Duodenal mucosa (tissue), 2 donors: Measurements from ENCODE around the gene C1QTNF1.

Source experiments
- H3K27ac ChIP-seq: one replicate; pipeline ENCODE4 v1.7.0; 2013; ENCODE audit warnings: low read depth, low read length
- H3K27me3 ChIP-seq, 2 donors: one replicate each; pipeline ENCODE4 v1.7.0; 2013; ENCODE audit warnings: low read length in 2 of 2, control low read depth in 1 of 2; ENCODE audit not compliant: insufficient read depth in 2 of 2, control insufficient read depth in 1 of 2
- H3K36me3 ChIP-seq, 2 donors: one replicate each; pipeline ENCODE4 v1.7.0; 2013; ENCODE audit warnings: low read length in 2 of 2, control low read depth in 1 of 2; ENCODE audit not compliant: insufficient read depth in 2 of 2, control insufficient read depth in 1 of 2
- H3K4me1 ChIP-seq, 2 donors: one replicate each; pipeline ENCODE4 v1.7.0; 2013; ENCODE audit warnings: low read length in 2 of 2, control low read depth in 1 of 2; ENCODE audit not compliant: insufficient read depth in 2 of 2, control insufficient read depth in 1 of 2
- H3K4me3 ChIP-seq, 2 donors: one replicate each; pipeline ENCODE4 v1.7.0; 2013; ENCODE audit warnings: low read length in 2 of 2, low read depth in 1 of 2
- H3K9ac ChIP-seq, 2 donors: one replicate each; pipeline ENCODE4 v1.7.0; 2013; ENCODE audit warnings: low read length in 2 of 2, low read depth in 1 of 2
- H3K9me3 ChIP-seq, 2 donors: one replicate each; pipeline ENCODE4 v1.7.0; 2013; ENCODE audit warnings: low read length in 2 of 2, control low read depth in 1 of 2; ENCODE audit not compliant: control insufficient read depth in 1 of 2

C1QTNF1 gene

DNA sequence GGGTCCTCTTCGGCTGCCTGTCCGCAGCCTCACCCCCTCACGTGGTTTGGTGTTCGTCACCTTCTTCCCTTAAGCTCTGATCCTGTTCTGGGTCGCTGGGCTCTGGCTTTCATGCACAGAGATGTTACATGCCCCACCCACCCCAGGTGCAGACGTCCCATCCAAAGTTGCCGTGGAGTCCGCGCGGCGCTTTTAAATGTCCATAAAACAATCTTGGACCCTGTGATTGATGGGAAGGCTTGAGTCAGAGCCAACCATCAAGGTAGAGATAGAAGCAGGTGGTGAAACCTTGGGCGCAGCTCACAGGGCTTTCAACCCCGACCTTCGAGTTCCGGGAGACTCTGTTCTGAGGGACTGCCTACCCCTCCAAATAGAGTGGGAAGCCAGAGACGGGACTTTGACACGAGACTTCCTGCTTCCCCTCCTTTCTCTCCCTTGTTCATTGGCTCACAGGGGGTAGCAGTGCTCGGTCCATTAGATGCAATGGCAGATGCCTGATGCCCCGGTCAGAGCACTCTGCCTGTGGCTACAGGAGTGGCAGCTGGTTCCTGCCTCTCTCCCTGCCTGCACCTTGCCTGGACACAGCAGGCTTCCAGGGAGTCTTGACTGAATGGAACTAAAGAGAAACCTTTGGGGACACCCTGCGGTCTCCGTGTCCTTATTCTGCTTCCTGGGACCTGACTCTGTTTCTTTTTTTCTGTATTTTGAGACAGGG lies 54.7 kb downstream of the C1QTNF1 start:
- H3K4me3 ChIP-seq: no peak overlapping the region
- H3K27ac ChIP-seq: no peak overlapping the region
- H3K4me1 ChIP-seq: peaks cover 13 to 20% of the 10 kb centered on the region in 2 donors
- no peak overlapping the region for H3K9ac ChIP-seq
- H3K36me3 ChIP-seq: peaks cover 16 to 40% of the 10 kb centered on the region in 2 donors
- no peaks in the 10 kb centered on the region for H3K9me3 ChIP-seq
- no peaks in the 10 kb centered on the region for H3K27me3 ChIP-seq

DNA sequence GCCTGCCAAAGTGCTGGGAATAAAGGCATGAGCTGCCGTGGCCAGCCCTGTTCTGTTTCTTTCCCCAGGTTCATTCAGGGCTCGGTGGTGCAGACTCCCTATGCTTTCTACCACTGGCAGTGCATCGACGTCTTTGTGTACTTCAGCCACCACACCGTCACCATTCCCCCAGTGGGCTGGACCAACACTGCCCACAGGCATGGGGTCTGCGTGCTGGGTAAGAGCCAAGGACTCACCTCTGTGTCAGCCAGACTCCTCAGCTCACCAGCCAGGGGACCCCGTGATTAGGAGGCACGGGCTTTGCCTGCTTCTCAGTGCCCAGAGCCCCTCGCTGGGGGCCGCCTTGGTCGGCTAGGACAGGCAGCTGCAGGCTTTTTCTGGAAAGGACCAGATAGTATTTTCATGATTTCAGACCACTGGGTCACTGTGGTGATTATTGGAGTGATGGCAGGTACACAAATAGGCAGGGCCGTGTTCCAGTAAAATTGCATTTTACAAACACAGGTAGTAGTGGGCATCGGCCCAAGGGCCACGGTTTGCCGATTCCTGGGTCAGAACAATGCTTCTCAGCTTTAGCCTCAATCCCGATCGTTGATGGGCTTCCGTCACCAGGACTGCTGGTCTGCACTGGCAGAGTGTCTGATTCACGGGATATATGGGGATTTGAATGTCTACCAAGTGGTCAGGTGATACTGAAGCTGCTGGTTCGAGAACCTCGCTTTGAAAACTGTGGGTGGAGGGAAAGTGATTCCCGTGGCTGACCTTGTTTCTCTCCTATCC lies 55.6 kb downstream of the C1QTNF1 start:
- H3K36me3 ChIP-seq: peaks cover 16 to 48% of the 10 kb centered on the region in 2 donors
- H3K27me3 ChIP-seq: no peaks in the 10 kb centered on the region
- H3K9me3 ChIP-seq: no peaks in the 10 kb centered on the region
- H3K4me1 ChIP-seq: peaks cover 9 to 14% of the 10 kb centered on the region in 2 donors
- H3K9ac ChIP-seq: no peak overlapping the region
- H3K27ac ChIP-seq: no peak overlapping the region
- H3K4me3 ChIP-seq: no peak overlapping the region

DNA sequence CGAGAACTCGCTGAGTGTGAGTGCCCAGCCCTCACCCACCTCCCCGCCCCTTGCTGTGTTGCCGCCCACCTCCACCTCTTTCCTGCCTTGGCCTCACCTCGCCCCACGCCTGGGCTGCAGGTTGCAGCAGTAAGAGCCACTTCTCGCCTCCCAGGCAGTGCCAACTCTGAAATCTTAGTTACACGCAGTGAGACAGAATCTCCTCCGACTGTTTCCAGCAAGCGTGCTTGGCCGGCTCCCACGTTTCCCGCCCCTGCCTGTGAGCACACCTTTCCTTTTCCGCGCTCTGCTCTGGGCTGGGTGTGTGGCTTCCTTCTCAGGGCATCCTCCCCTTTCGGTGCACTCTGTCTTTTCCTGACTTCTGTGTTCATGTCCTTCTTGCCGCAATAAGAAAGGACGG lies 56.4 kb downstream of the C1QTNF1 start:
- Histone ChIP-seq H3K4me1 (peaks cover 8 to 12% of the 10 kb centered on the region in 2 donors), H3K4me3 (no peak overlapping the region), H3K36me3 (peaks cover 16 to 56% of the 10 kb centered on the region in 2 donors), H3K27ac (no peak overlapping the region), H3K9me3 (no peaks in the 10 kb centered on the region), H3K9ac (no peak overlapping the region), H3K27me3 (no peaks in the 10 kb centered on the region)

DNA sequence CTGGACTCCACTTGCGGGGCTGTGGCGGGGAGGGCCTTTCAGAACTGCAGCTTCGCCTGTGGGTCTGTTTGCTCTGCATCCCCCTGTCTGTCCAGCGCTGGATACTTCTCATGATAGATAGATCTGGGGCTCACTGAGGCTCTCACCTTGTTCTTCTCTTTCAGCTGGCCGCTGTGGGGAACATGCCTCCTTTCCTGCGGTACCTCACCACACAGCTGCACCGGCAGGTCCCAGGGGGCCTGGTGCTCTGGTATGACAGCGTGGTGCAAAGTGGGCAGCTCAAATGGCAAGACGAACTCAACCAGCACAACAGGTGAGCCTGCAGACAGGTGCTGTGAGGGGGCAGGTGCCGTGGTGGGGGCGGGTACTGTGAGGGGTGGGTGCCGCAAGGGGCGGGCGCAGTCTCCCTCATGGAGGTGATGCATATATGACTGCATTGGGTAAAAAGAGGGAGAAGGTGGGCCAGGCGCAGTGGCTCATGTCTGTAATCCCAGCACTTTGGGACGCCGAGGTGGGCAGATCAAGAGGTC lies 56.9 kb downstream of the C1QTNF1 start:
- peaks cover 3 to 7% of the 10 kb centered on the region in 2 donors for H3K4me1 ChIP-seq
- H3K9ac ChIP-seq: no peak overlapping the region
- H3K9me3 ChIP-seq: no peaks in the 10 kb centered on the region
- no peak overlapping the region for H3K4me3 ChIP-seq
- peaks cover 16 to 59% of the 10 kb centered on the region in 2 donors for H3K36me3 ChIP-seq
- H3K27ac ChIP-seq: no peak overlapping the region
- H3K27me3 ChIP-seq: no peaks in the 10 kb centered on the region

DNA sequence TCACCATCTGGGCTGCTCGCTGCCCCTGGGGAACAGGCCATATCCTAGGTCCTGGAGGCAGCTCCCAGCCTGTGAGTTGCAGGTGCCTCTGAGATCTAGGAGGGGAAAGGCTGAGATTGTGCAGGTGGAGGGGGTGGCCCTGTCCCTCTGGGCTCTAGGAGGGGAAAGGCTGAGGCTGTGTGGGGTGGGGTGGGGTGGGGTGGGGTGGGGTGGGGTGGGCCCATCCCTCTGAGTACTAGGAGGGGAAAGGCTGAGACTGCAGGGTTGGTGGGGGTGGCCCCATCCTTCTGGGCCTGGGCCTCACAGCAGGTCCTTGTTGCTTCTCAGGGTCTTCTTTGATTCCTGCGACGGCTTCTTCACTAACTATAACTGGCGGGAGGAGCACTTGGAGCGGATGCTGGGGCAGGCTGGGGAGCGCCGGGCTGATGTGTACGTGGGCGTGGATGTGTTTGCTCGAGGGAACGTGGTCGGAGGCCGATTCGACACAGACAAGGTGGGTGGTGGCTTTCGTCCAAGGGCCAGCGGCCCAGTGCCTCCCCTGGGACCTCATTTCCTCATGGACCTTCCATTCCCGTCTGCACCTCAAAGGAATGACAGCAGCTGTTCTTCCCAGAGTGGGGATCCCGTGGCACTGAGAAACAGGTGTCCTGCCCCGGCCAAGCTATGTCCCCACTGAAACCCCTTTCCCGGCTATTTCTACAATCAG lies 57.8 kb downstream of the C1QTNF1 start:
- H3K4me1 ChIP-seq: peaks cover 0 to 4% of the 10 kb centered on the region in 2 donors
- no peak overlapping the region for H3K9ac ChIP-seq
- no peak overlapping the region for H3K27ac ChIP-seq
- H3K4me3 ChIP-seq: no peak overlapping the region
- no peaks in the 10 kb centered on the region for H3K27me3 ChIP-seq
- H3K36me3 ChIP-seq: peaks cover 16 to 67% of the 10 kb centered on the region in 2 donors
- H3K9me3 ChIP-seq: no peaks in the 10 kb centered on the region

DNA sequence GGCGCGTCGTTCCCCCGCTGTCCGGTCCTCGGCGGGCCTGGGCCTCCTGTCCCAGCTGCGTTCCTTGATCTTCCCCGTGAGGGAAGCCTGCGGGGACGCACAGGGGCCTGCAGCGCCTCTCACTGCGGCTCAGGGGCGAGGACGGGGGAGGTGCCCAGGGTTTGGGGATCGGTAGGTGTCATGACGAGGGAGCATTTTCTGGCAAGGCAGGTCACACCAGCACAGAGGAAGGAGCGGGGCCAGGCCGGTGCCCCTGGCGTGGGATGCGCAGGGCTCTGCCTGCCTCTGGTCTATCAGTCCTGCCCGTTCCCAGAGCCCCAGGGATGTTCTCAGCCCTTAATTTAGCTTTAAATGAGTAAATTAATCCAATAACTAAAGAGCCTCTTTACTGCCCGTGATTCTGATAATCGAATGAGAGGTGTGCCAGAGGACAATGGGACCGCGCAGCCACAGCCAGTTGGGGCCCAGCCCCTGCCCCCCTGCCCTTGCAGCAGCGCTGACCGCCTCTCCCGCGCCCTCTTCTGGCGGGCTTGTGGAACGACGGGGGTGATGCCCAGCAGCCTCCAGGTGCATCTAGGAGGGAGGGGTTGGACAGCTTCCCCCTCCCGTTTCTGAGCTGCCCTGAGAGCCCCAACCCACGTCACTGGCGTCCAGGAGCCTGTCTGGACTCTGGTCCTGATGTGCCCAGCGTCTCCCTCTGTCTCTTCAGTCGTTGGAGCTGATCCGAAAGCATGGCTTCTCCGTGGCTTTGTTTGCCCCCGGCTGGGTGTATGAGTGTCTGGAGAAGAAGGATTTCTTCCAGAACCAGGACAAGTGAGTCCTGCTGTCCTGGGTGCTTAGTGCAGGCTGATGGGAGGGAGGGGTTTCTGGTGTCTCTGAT lies 58.6 kb downstream of the C1QTNF1 start:
- H3K4me1 ChIP-seq: peaks cover 0 to 4% of the 10 kb centered on the region in 2 donors
- no peak overlapping the region for H3K9ac ChIP-seq
- no peaks in the 10 kb centered on the region for H3K27me3 ChIP-seq
- no peak overlapping the region for H3K4me3 ChIP-seq
- H3K27ac ChIP-seq: no peak overlapping the region
- peaks cover 14 to 74% of the 10 kb centered on the region in 2 donors for H3K36me3 ChIP-seq
- no peaks in the 10 kb centered on the region for H3K9me3 ChIP-seq

DNA sequence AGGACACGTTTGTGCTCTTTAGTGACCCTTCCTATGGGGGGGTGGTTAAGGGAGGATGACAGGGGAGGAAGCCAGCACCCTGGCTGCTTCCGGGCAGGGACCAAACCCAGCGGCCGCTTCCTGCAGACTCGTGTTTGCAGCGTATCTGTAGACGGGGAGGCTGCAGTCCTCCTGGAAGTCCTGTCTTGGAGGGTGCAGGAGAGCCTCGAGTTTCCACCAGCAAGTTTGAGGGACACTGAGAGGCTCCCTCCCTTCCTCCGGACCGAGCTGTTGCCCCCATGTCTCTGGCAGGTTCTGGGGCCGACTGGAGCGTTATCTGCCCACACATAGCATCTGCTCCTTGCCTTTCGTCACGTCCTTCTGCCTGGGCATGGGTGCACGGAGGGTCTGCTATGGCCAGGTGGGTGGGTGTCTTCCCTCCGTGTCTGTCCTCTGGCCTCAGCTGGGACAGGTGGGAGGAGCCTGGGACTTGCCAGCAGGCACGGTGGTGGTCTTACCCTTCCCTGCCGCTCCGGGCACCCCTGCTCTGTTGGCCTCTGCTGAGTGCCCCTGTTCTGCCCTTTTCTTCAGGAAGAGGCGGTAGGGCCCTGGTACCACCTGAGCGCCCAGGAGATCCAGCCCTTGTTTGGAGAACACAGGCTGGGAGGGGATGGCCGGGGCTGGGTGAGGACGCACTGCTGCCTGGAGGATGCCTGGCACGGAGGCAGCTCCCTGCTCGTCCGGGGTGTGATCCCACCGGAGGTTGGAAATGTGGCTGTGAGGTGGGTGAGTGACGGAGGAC lies 59.4 kb downstream of the C1QTNF1 start:
- Histone ChIP-seq H3K4me3 (no peak overlapping the region), H3K36me3 (peaks cover 14 to 74% of the 10 kb centered on the region in 2 donors), H3K4me1 (peaks cover 0 to 4% of the 10 kb centered on the region in 2 donors), H3K27ac (no peak overlapping the region), H3K9me3 (no peaks in the 10 kb centered on the region), H3K27me3 (no peaks in the 10 kb centered on the region), H3K9ac (no peak overlapping the region)

DNA sequence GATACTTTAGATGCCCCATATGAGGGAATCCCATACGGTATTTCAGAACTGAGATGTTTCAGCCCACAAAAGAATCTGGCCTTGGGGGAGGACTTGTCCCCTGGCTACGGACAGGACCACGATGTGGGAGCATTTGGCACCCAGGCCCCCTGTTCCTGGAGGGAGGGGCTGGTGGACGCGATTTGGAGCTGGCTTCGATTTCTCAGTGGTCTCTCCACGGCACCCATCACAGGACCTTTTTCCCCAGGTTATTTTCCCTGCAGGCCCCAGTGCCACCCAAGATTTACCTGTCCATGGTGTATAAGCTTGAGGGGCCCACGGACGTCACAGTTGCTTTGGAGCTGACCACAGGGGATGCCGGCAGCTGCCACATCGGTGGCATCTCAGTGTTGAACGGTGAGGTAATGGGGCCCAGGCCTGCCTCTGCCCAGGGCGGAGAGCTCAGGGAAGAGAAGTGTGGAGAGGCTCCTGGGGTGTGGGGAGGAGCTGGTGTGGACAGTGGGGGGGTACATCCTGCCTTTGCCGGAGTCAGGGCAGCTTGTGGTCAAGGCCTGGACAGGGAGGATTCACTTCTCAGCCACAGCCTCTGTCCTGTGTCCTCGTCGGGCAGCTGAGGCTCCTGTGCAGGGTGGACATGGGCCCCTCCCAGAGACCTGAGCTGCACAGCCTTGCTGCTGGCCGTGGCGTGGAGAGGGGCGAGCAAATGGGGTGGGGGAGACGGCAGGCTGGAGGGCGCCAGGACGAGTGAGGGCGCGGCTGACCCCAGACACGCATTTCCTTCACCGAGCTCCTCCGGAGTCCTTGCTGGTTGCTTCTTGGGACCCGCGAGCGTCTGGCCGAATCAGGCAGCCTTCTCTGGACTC lies 60.6 kb downstream of the C1QTNF1 start:
- no peaks in the 10 kb centered on the region for H3K9me3 ChIP-seq
- no peaks in the 10 kb centered on the region for H3K27me3 ChIP-seq
- no peak overlapping the region for H3K27ac ChIP-seq
- no peak overlapping the region for H3K4me3 ChIP-seq
- no peaks in the 10 kb centered on the region for H3K4me1 ChIP-seq
- H3K9ac ChIP-seq: no peak overlapping the region
- peaks cover 11 to 65% of the 10 kb centered on the region in 2 donors for H3K36me3 ChIP-seq
